Measurements from ENCODE around the gene KIF5C.

Gene KIF5C

DNA sequence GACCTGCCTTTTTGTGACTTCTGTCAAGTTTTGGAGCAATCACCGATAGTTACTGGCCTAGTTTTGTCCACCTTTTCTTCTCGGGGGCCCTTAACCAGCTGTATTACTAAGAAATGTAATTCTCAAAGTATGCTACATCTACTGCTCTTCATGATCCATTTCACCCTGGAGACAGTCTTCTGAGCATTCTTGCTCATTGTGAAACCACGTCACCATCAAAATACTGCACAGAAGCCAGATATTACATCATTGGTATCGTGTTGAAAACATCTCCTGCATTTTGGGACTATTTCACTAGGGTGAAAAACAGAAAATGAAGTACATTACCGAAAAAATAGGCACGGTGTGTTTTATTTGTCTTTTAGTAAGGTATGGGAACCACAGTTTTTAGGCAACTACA lies 175.2 kb downstream of the KIF5C start:
- DNase-seq = peak; percentile 77

DNA sequence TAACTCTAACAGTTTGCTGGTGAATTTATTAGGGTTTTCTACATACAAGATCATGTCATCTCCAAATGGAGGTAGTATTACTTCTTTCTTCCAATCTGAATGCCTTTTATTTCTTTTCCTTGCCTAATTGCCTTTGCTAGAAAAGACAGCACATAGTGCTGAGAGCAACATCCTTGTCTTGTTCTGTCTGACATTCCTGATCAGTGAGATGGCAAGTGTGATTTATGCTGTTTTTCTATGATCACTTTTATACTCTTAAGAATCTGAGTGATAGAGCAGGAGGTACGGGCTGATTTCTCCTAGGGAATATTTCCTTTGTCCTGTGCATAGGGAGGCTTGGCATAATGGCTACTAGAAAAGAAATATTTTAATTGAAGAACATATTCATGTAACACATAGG lies 180.7 kb downstream of the KIF5C start:
- DNase-seq = peak; percentile 53

DNA sequence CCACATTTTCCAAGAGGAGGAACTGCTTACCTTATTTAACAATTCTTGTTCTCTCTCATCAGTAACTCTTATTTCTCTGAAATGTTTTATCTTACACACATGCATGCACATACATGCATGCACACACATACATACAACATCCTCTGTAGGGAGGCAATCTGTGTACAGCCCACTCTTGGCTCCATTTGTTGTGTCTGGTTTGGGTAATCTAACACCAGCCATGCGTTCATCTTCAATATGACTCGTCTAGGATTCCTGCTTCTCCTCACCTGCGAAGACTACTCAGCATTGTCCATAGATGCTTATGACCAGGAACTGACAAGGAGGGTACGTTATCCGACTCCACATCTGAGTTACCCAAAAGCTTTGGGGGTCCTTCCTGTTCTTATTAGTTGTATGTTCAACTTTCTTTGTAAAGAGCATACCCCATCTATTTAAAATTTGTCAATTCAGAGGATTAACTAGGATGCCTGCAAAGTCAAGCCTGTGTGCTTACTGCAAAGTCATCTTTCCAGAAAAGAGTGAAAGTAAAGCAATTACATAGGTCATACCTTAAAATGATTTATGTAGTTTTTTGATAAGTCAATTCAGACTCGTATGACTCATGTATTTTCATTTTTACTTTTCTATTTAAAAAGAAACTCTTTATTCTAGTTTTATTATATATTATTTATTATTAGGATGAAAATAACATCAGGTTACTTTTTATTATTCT lies 181.7 kb downstream of the KIF5C start:
- no peak for DNase-seq

DNA sequence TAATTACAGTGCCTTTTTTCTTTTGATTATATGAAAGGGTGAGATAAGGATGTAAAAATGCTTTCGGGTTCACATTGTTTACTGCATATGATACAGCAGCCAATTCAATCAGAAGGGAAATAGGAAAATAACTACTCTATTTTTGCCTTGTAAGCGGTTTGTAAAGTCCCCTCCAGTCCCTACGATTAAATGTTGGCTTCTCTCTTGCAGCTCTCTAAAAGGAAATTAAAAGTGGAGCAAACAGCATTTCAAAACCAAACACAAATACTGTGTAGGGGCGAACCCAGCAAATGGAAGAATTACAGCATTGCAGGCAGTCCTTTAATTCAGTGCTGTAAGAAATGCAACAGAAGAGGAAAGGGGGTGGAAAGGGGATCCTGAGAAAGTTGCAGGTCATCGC lies 182.4 kb downstream of the KIF5C start:
- DNase-seq = no peak

DNA sequence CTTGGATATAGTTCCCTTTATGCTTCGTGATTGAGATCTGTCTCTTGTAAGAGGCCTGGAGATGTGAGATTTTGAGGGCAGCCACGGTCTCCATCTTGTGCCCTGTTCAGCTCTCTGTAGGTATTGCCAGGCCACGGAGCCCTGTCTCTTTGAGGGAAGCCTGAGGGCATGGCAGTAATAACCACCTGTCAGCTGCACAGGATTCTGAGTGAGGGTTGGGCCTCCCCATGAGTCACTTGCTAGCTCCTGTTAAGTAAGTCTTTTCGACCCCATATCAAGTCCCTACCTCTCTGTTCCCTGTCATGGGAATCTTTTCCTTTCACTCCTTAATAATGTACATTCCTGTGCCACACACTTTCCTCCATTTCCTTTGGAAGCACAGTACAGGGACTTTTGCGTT lies 183.9 kb downstream of the KIF5C start:
- DNase-seq = no peak

DNA sequence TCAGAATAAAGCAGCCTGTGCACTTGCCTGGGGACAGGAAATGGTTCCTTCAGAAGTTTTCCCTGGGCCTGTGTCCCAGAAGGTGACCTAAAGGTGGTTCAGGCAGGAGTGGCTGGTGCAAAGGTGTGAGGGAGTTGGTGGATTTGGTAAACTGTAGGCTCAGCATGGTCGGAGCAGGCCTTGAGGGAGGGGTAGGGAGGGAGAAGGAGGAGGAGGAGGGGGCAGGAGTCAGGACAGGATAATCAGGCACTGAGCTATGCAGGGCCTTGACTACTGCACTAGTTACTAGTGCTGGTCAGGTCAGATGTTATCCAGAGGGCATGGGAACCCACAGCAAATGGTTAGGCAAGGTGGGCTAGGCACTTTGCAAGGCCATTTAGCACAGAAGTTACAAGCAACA lies 184.8 kb downstream of the KIF5C start:
- no peak for DNase-seq

DNA sequence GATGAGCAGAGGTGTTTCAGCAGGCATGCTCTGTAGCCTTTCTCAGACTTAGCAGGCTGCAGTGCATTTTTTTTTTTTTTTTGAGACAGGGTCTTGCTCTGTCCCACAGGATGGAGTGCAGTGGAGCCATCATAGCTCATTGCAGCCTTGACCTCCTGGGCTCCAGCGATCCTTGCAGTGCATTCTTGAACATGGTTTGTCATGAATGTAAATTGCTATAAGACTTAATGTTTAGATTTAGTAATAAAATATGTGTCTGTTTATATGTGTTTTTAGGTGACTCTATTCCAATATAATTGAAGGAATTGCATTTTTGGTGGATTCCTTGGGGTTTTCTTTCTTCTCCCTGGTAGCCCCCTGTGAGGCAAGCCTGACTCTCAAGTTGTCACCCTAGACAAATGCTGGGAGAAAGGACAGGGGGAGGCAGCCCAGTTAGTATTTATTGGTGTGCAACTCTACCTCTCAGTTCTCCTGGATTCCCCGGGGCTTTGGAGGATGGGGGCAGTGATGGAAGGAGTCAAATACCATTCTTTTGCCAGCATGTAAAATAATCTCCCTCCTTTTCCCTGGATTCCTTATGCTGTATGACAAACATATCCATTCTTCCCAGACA lies 186.2 kb downstream of the KIF5C start:
- no peak for DNase-seq

DNA sequence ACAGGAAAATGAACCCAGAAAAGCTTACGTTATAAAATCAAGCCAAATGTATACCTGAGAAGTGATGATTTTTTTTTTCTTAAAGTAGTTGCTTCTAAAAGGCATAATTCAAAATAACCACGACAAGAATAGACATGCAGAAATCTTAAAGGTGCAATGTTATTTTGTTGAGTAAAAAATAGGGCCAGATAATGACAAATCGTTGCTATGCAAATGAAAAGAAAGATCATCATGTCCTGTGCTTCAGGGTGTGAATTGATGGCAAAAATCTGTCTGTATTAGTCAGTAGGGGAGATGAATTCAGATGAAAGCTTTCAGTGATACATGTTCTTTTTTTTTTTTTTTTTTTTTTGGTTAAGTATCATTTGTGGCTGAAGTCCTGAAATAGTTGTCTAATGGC lies 187.5 kb downstream of the KIF5C start:
- no peak for DNase-seq

DNA sequence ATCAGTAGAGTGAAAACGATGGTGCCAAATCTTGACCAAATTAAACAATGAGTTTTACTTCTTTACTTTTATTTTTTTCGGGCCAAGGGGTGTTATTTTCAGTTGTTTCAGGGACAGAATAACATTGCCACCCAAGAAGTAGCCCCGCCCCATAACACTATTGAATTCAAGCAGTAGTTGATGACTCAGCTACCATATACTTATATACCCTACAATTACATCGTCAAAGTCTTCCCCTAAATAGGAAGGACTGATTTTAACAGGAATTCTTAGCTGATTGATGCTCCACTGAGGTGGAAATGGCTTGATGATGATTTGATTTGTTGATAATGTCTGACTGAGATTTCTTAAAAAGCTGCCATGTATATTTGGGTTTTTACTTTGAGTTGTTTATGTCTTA lies 188.2 kb downstream of the KIF5C start:
- DNase-seq = no peak

DNA sequence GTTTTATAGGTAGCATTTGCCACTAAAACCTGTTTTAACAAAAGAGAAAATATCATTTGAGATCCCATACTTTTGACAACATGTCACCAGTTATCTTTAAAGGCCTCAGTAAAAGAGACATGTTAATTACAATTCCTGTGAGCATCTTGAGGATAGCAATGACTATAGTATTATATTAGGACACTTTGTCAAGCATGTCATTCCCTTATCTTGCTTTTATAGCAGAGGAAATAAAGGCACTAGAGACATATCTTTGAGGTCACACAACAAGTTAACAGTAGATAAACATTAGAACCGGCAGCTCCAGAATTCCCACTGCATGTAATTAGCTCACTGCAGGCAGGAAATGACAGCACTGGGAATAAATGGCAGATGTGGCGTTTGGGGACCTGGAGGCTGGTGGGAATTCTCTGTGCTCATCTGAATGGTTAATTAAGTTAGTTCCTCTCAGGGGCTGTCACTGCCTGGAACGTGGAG lies 189.4 kb downstream of the KIF5C start:
- no peak for DNase-seq

DNA sequence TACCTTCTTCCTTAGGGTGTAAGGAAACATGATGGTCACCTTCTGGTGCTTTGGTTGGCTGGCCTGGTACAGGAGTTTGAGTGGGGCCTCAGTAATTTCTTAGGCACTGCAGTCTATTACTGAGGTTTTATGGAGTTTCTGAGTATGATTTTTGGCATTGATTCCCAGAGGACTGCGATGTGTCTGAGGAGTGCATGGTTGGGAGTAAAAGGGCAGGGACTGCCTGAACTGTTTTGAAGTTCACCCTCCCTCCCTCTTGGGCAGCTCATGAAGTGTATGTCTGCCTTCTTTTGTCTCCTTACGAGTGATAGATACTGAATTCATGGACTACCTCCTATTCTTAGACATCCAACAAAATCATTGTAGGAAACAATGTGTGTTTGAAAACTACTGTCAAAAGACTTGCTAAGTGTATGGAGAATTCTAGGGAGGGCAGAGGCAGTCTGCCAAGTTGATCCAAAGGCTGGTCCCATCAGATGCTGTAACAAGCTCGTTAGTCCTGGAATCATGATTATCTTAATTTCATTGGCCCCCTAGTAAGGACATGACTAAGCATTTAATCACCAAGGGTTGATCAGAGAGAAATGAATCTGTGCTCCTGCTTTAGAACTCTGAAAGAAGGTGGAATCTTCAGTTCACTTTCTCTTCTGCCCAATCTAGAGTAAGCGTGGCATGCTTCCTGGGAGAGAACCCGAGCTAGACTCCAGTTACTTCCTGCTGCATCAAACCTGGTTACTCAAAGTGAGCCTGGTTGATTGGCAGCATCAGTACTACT lies 190.0 kb downstream of the KIF5C start:
- DNase-seq = peak; percentile 76

DNA sequence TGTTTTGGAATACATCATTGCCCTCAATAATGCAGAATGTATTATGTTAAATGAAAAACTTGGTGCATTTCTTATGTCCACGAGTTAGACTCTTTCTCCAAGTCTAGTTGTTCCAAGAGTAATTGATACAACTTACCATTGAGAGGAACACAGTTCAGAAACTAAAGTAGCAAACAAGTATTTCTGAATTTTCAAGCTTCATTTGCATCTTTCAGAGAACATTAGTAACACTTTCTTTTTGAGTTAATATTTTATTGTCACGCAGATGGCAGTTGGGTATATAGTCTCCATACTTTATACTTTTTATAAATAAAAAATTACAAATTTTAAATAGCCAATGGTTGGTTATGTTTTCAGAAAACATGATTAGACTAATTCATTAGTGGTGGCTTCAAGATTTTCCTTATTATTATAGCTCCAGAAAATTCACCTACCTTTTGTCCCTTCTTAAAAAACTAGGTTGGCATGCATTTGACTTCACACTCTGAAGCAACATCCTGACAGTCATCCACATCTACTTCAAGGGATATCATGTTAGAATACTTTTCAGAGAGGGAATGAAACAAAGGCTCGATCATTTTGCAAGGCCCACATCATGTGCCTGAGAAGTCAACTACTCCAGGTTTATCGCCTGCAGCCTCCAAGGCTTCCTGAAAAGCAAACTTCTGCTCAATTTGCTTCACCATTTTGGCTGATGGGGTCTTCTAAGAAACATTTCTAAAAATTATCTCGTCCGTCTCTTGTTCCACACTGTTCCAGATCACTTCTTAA lies 193.4 kb downstream of the KIF5C start:
- no peak for DNase-seq

DNA sequence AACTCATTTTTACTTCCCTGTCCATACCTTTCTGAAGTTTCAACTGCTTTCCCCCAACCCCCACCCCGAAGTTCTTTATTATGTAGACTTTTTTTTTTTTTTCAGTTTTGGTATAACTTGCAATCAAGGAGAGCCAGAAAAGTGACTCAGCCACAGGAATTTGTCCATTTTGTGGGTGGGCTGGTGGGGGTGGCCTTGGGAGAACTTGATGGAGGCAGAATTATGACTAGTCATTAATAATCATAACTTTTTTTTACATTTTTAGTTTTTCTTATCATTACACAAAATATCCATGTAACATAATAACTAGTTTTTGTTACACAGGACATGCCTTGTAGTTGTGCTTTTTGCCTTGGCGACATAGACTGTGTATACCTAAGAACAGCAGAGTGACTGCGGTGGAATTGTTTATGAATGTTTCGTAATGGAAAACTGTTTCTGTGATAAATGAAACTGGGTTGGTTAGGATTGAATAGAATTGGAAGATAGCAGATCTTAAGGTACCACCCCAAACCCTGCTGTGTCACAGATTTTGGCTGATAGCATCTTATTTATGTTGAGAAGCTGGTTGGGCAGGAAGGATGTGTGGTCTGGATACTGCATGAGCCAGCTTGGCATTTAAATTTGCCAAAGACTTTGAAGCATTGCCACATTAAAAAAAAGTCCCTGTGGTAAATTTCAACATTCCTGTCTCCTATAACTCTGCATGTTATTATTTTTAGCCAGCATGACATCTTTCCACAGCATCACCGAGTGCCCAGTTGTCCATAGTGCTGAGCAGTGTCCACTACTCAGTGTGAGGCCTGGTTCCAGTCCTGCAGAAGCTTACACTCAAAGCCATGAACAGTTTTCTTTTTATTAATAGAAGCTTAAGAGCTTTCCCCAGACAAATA lies 194.2 kb downstream of the KIF5C start:
- peak; percentile 74 for DNase-seq

DNA sequence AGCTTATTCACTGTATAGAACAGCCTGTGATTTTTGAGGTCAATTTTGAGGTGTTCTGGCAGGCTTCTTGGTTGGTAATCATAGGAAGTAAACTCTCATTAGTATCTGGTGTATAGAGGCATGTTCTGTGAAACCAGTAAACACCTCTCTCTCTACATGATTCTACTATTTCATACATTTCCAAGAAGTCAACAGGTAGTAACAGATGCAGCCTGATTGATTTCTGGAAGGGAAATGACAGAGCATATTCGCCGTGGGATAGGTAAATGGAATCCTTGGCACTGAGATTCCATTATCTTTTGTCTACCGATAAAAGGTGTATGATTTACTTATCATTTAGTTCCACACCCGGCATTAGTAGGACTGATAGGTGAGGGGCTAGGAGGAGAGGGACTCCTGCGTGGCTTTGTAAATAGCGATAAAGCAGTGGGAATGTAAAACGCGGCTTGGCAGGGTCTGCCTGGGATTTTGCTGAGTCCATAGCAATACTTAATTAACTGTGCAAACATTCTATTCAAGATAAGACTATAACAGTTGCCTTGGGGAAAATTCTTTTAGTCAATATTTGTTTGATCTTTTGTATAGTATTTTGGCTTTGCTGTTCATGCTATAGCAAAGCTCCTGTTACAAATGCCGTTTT lies 195.8 kb downstream of the KIF5C start:
- no peak for DNase-seq

DNA sequence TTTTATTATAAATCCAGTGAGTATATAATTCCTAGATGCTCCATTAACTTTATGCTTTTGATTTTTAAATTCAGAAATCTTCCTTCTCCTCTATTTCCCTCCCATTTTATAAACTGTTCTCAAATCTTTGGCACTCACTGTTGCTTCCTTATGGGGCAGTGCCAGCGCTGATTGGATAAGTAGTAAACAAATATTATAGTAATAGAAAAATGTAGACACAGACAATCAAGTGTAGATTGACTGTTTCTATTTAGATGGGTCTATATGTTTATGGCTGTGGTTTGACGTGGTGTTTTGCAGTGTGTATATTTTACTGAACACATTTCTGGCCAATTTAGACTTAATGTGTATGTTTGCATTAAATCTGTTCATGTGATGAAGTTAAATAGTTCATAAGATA lies 200.1 kb downstream of the KIF5C start:
- no peak for DNase-seq

DNA sequence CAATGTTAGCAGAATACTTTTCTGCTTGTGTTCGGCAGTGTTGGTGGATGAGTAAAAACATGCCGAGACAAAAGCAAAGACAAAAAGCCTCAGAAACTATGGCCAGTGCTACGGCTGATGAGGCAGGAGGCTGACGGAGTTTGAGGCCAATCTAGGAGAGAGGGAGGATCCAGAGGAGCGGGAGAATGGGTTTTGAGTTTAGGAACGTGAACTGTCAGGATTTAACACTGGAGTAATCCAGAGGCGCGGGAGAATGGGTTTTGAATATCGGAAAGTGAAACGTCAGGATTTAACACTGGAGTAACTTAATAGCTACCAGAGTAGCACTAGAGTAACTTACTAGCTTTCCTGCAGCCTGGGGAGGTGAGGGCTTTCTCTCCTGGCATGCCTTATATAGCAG lies 200.8 kb downstream of the KIF5C start:
- DNase-seq = peak; percentile 14
